ENCODE data around the gene SVIL.

DNA sequence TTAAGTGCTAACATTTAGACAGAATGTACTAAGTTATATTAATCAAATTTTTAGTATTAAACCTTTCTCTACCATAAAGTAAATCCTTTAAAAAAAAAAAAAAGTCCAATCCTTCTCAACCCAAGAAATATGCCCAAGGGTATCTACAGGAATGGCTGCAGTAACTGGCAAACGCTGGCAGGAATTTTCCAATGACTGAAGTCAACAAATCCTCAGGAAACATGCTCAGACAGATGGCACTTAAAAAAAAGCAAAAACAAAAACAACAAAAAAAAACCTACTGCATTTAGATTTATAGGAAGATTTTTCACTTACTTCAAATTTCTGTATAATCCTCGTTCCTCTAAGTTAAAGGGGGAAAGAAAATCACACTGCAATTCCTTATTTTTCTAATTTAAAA, 666 bp downstream of the SVIL start:
- TF ChIP-seq EZH2phosphoT487 (IDR thresholded peaks at IDR 0.05; ENCODE audit: insufficient read depth, low read depth), result no peak
- no peak for TF ChIP-seq EZH2 (IDR thresholded peaks at IDR 0.05; ENCODE audit: insufficient read depth, poor library complexity, severe bottlenecking)

Data from GM23248 (cell line).